ENCODE results near the gene RAB19. TPM values are rescaled to one million over a fixed set of nuclear protein-coding genes. Genes with fewer than 3 reads are reported as not detected.

The RAB19 gene
- total RNA-seq, 1 experiment from 2014 or later, result not detected

DNA sequence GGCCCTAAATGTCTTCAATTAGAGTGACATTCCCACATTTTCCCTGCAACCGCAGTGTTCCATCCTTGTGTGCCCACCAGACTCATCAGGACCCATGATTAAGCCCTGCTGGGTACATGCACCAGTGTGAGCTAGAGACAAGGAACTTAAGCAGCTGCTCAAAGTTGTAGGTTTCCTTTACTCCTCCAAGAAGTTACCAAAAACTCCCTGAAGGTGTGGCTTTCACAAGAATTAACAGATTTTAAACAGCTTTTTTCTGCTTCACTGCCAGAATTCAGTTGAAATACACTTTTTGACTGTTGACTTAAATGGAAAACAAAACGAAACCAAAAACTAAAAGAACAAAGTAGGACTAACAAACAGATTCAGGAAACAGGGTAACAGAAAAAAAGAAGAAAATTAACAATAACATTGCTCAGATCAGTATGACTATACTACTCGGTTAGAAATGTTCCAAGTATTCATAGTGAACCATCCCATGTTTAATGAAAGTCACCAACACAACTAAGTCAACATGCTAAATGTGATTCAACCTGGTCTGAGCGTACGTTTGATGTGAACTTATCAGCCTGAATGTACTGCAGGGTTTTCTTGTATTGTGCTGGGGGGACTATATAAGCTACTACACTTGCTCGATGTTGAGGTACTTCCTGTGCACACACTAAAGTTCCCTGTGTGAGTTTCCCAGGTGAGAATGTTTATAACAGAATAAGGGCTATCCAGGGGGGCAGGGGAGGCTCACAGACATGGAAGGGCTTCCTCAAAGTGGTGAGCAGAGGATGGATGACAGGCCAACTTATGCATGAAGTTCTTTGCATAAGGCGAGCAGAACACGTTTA lies 27.7 kb upstream of the RAB19 start:
- no peaks in the 10 kb centered on the region for H3K79me2 ChIP-seq (ENCODE audit: low read length)
- no peak overlapping the region for H2AFZ ChIP-seq (ENCODE audit: low read length)
- H3K4me2 ChIP-seq (ENCODE audit: low read depth, low read length, poor library complexity, severe bottlenecking), result no peak overlapping the region
- no peak for DNase-seq
- H3K9me3 ChIP-seq (ENCODE audit: low read length), result no peaks in the 10 kb centered on the region
- no peak overlapping the region for H3K27ac ChIP-seq (ENCODE audit: low read length)
- H3K9me2 ChIP-seq (replicated peaks; ENCODE audit: insufficient read depth, low read length), result no peaks in the 10 kb centered on the region
- no peaks in the 10 kb centered on the region for H3K27me3 ChIP-seq (ENCODE audit: low read length)
- H3K4me1 ChIP-seq (ENCODE audit: low read length), result no peaks in the 10 kb centered on the region
- no peaks in the 10 kb centered on the region for H4K20me1 ChIP-seq (ENCODE audit: insufficient read depth, low read depth, low read length)
- H3K4me3 ChIP-seq (ENCODE audit: low read length), result no peak overlapping the region
- H3K9ac ChIP-seq (ENCODE audit: low read length), result no peak overlapping the region
- no peaks in the 10 kb centered on the region for H3K36me3 ChIP-seq (ENCODE audit: insufficient read depth, low read length)

DNA sequence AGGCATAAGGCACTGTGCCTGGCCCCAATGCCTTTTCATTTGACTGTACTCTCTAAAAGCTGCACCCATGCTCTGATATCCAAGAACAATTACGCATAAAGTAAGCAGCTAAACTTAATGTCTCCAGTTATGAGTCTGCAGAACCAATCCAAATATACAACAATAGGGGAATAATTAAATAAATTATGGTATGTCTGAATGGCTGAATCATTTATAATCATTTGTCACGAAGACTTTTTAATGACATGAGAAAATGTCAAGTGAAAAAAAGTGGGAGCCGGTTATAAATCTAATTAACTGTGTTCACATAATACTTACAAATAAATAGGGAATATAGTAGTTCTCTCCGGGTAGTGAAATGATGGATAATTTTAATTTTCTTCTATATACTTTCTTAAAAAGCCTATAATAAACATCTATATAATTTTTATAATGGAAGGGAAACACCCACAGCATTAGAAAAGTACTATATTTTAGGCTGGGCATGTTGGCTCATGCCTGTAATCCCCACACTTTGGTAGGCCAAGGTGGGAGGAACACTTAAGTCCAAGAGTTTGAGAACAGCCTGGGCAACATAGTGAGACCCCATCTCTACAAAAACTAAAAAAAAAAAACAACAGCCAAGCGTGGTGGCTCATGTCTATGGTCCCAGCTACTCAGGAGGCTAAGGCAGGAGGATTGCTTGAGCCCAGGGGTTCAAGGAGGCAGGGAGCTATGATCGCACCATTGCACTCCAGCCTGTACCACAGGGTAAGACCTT lies 19.7 kb upstream of the RAB19 start:
- Histone ChIP-seq H3K4me1 (ENCODE audit: low read length) (no peaks in the 10 kb centered on the region), H3K36me3 (ENCODE audit: insufficient read depth, low read length) (no peaks in the 10 kb centered on the region), H3K9ac (ENCODE audit: low read length) (no peak overlapping the region), H3K9me2 (replicated peaks; ENCODE audit: insufficient read depth, low read length) (no peaks in the 10 kb centered on the region), H3K9me3 (ENCODE audit: low read length) (no peaks in the 10 kb centered on the region), H2AFZ (ENCODE audit: low read length) (no peak overlapping the region), H3K4me3 (ENCODE audit: low read length) (no peak overlapping the region), H3K27me3 (ENCODE audit: low read length) (no peaks in the 10 kb centered on the region), H3K4me2 (ENCODE audit: low read depth, low read length, poor library complexity, severe bottlenecking) (no peak overlapping the region), H3K79me2 (ENCODE audit: low read length) (no peaks in the 10 kb centered on the region), H3K27ac (ENCODE audit: low read length) (no peak overlapping the region), H4K20me1 (ENCODE audit: insufficient read depth, low read depth, low read length) (peaks cover 20% of the 10 kb centered on the region)
- no peak for DNase-seq

DNA sequence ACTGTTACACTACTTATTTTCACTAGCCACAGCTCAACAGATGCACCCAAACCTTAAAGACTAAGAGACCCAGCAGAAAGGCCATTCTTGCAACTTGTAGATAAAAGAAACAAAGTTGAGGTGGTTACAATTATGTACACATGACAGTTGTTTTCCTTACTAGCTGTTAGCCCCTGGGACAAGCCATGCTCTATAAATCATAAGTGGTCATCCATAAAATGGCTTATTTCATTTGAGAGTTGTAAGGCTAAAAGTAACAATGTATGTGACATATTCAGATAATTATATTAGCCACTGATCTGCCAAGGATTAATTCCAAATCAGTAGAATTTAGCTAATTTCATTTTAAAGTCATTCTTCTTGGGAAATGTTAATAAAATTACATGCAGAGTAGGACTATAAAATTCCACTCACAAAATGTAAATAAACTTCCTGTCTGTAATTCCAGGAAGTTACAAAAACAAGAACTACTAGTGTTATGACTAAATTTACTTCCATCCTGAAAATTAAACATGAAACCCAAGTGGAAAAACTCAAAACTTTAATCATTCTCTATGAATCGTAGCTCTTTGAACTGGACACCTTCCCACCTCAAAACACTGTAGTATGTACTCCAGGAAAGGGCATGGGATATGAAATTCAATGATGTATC lies 18.8 kb upstream of the RAB19 start:
- H3K9me3 ChIP-seq (ENCODE audit: low read length), result no peaks in the 10 kb centered on the region
- no peak for DNase-seq

DNA sequence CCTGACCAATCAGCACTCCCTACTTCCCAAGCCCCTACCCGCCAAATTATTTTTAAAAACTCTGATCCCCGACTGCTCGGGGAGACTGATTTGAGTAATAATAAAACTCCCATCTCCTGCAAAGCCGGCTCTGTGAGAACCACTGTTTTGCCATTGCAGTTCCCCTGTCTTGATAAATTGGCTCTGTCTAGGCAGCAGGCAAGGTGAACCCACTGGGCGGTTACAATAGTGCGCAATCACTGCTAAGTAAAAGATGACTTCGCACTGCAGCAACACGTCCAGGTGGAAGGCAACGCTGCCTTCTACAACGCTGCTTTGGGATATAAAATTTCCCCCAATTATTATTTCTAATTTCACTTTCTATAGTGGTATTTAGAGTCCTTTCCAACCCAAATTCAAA lies 14.4 kb upstream of the RAB19 start:
- Histone ChIP-seq H3K4me3 (ENCODE audit: low read length) (no peak overlapping the region), H3K27ac (ENCODE audit: low read length) (no peak overlapping the region), H4K20me1 (ENCODE audit: insufficient read depth, low read depth, low read length) (peaks cover 51% of the 10 kb centered on the region)

More for the DNA sequence above, 18.8 kb upstream of the RAB19 start:
- Histone ChIP-seq H3K79me2 (ENCODE audit: low read length) (no peaks in the 10 kb centered on the region), H4K20me1 (ENCODE audit: insufficient read depth, low read depth, low read length) (peaks cover 29% of the 10 kb centered on the region), H3K4me3 (ENCODE audit: low read length) (no peak overlapping the region), H3K9ac (ENCODE audit: low read length) (no peak overlapping the region), H3K27ac (ENCODE audit: low read length) (no peak overlapping the region), H3K9me2 (replicated peaks; ENCODE audit: insufficient read depth, low read length) (no peaks in the 10 kb centered on the region), H3K4me1 (ENCODE audit: low read length) (peaks cover 6% of the 10 kb centered on the region), H3K27me3 (ENCODE audit: low read length) (no peaks in the 10 kb centered on the region), H2AFZ (ENCODE audit: low read length) (no peak overlapping the region), H3K4me2 (ENCODE audit: low read depth, low read length, poor library complexity, severe bottlenecking) (no peak overlapping the region), H3K36me3 (ENCODE audit: insufficient read depth, low read length) (no peaks in the 10 kb centered on the region)

DNA sequence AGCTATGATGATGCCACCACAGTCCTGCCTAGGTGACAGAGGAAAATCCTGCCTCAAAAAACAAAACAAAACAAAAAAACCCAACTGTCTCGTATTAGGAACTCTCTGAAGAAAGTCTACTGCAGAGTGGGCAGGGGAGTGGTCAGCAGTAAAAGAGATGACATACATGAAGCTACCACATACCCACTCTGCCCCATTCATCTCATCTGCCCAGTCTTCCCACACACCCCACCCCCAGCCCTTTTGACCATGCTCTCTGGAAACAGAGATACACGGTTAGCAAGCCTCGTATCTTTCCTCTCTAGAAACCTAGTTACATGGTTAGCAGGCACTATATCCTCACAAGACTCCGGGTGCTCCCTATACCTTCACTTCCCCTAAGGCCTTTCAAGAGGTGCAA lies 13.8 kb upstream of the RAB19 start:
- Histone ChIP-seq H4K20me1 (ENCODE audit: insufficient read depth, low read depth, low read length) (peaks cover 46% of the 10 kb centered on the region), H2AFZ (ENCODE audit: low read length) (no peak overlapping the region), H3K4me2 (ENCODE audit: low read depth, low read length, poor library complexity, severe bottlenecking) (peak overlapping the region; percentile 35), H3K9me3 (ENCODE audit: low read length) (no peaks in the 10 kb centered on the region), H3K36me3 (ENCODE audit: insufficient read depth, low read length) (no peaks in the 10 kb centered on the region), H3K4me1 (ENCODE audit: low read length) (peaks cover 23% of the 10 kb centered on the region), H3K27me3 (ENCODE audit: low read length) (no peaks in the 10 kb centered on the region), H3K9me2 (replicated peaks; ENCODE audit: insufficient read depth, low read length) (no peaks in the 10 kb centered on the region), H3K27ac (ENCODE audit: low read length) (no peak overlapping the region), H3K4me3 (ENCODE audit: low read length) (peak overlapping the region; percentile 15; the same call in 1 of the 2 replicates), H3K9ac (ENCODE audit: low read length) (no peak overlapping the region), H3K79me2 (ENCODE audit: low read length) (no peaks in the 10 kb centered on the region)
- no peak for DNase-seq

More for the DNA sequence above, 14.4 kb upstream of the RAB19 start:
- H3K36me3 ChIP-seq (ENCODE audit: insufficient read depth, low read length), result no peaks in the 10 kb centered on the region
- no peak overlapping the region for H2AFZ ChIP-seq (ENCODE audit: low read length)
- H3K79me2 ChIP-seq (ENCODE audit: low read length), result no peaks in the 10 kb centered on the region
- H3K27me3 ChIP-seq (ENCODE audit: low read length), result no peaks in the 10 kb centered on the region
- no peaks in the 10 kb centered on the region for H3K9me2 ChIP-seq (replicated peaks; ENCODE audit: insufficient read depth, low read length)
- no peaks in the 10 kb centered on the region for H3K9me3 ChIP-seq (ENCODE audit: low read length)
- no peak for DNase-seq
- H3K9ac ChIP-seq (ENCODE audit: low read length), result no peak overlapping the region
- H3K4me1 ChIP-seq (ENCODE audit: low read length), result peaks cover 23% of the 10 kb centered on the region
- no peak overlapping the region for H3K4me2 ChIP-seq (ENCODE audit: low read depth, low read length, poor library complexity, severe bottlenecking)

DNA sequence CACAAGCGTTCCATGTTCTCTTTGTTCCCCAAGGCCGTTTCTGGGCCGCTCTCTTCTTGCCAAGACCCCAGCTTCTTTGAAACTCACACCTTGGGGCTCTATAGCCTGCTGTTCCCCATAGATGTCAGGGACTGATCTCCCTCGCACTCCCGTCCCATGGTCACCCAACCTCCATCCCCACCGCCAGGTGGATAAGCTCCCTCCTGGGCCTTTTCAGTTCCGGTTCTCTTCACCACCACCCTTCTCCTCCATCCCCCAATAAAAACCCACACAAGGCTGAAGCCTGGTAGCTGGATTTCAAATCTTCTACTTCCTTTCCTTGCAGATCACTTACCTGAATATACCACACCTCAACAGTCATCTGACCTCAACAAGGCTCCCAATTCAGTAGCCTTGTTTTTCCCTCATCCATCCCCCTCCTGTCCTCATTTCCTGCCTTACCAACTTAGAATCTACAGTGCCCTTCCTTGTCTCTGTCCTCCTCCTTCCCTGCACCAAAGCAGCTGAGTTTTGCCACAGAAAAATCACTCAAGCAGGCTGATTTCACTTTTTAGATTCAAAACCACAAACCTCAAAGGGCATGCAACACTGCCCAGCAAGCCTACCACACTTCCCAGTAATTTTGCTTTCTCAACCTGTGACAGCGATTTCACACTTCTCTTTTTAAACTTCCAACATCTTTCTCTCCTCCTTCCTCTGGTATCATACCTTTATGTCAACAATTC lies 13.2 kb upstream of the RAB19 start:
- H4K20me1 ChIP-seq (ENCODE audit: insufficient read depth, low read depth, low read length), result peaks cover 43% of the 10 kb centered on the region
- H3K9ac ChIP-seq (ENCODE audit: low read length), result no peak overlapping the region
- no peaks in the 10 kb centered on the region for H3K9me2 ChIP-seq (replicated peaks; ENCODE audit: insufficient read depth, low read length)
- no peaks in the 10 kb centered on the region for H3K36me3 ChIP-seq (ENCODE audit: insufficient read depth, low read length)
- H3K79me2 ChIP-seq (ENCODE audit: low read length), result no peaks in the 10 kb centered on the region
- peak overlapping the region; percentile 35 for H3K4me2 ChIP-seq (ENCODE audit: low read depth, low read length, poor library complexity, severe bottlenecking)
- no peaks in the 10 kb centered on the region for H3K27me3 ChIP-seq (ENCODE audit: low read length)
- H3K9me3 ChIP-seq (ENCODE audit: low read length), result no peaks in the 10 kb centered on the region
- peak; percentile 68 for DNase-seq
- H3K4me3 ChIP-seq (ENCODE audit: low read length), result peak overlapping the region; percentile 15; the same call in 1 of the 2 replicates
- no peak overlapping the region for H3K27ac ChIP-seq (ENCODE audit: low read length)
- H2AFZ ChIP-seq (ENCODE audit: low read length), result no peak overlapping the region
- peaks cover 23% of the 10 kb centered on the region for H3K4me1 ChIP-seq (ENCODE audit: low read length)

DNA sequence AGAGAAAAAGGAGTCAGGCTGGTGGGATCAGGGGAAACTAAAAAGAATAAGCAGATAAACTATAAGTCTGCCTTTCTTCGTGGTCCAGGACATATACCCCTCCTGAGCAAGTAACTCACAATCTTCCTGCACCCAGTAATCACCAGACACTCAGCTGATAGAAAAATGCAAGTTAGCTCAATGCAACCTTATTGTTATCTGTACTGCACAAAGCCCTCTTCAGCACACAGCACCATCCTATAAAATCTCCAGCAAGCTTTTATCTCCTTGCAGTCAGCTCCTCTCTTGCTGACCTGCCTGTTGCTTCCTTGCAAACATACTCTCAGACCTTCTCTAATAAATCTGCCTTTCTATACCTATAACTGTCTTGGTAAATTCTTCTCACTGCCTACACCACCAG lies 12.2 kb upstream of the RAB19 start:
- DNase-seq, result no peak
- Histone ChIP-seq H3K36me3 (ENCODE audit: insufficient read depth, low read length) (no peaks in the 10 kb centered on the region), H3K9me2 (replicated peaks; ENCODE audit: insufficient read depth, low read length) (no peaks in the 10 kb centered on the region), H3K4me2 (ENCODE audit: low read depth, low read length, poor library complexity, severe bottlenecking) (no peak overlapping the region), H3K27ac (ENCODE audit: low read length) (no peak overlapping the region), H2AFZ (ENCODE audit: low read length) (no peak overlapping the region), H3K4me1 (ENCODE audit: low read length) (peaks cover 23% of the 10 kb centered on the region), H3K9ac (ENCODE audit: low read length) (no peak overlapping the region), H3K79me2 (ENCODE audit: low read length) (no peaks in the 10 kb centered on the region), H3K4me3 (ENCODE audit: low read length) (no peak overlapping the region), H3K27me3 (ENCODE audit: low read length) (no peaks in the 10 kb centered on the region), H4K20me1 (ENCODE audit: insufficient read depth, low read depth, low read length) (peaks cover 43% of the 10 kb centered on the region), H3K9me3 (ENCODE audit: low read length) (no peaks in the 10 kb centered on the region)
